Suppressor macrophage (primary cell): ENCODE measurements around the gene GNL1.

ENCODE experiments used
- DNase-seq, 4 experiments: peaks; one replicate each; pipeline ENCODE4 v3.0.0-alpha.2; 2020 to 2022

Gene GNL1

DNA sequence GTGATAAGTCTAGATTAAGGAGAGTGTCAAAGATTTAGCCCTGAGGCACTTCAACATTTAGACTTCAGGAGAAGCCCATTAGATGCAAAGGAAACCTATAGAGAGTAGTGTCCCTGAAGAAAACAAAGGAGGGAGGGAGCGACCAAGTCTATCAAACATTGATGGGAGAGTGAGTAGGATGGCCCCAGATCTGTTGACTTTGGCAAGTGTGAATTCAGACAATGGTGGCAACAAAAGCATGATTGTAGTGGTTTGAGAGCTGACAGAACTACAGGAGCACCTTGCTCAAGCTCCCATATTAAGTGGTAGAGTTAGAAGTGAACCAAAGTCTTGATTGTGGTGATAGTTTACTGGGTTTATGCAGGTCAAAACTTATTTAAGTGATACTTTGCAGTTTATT, 14.0 kb upstream of the GNL1 start:
- DNase-seq, result no peak

DNA sequence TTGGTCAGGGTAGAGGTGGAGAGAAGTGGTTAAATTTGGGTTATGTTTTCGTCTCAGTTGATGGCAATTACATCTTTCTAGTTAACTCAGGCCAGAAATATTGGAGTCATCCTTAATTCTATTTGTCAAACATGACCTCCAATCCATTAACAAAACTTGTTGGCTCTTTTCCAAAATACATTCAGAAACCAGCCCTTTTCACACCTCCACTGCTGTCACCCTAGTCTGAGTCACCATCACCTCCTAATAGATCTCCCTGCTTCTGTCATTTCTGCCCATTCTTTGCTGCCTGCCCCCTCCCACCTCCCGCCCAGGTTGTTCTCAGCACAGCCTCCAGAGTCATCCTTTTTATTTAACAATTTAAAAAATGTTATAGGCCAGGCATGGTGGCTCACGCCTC, 12.0 kb upstream of the GNL1 start:
- no peak for DNase-seq

DNA sequence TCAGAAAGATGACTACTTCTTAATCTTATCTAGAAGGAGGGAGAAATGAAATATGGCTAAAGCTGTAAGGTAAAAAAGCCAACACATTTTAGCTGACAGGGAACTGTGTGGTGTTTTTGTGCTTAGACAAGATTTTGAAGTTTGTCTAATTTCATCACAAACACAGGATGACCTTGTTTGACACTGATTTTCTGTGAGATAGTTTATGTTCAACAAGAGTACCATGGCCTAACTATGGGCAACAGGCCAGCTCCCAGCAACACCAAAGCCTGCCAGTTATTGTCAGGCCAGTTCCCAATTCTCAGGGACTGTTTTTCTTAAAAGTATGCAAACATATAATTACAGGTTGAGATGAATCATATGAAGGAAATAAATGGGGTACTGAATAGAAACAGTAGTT, 9.5 kb upstream of the GNL1 start:
- DNase-seq, result no peak

DNA sequence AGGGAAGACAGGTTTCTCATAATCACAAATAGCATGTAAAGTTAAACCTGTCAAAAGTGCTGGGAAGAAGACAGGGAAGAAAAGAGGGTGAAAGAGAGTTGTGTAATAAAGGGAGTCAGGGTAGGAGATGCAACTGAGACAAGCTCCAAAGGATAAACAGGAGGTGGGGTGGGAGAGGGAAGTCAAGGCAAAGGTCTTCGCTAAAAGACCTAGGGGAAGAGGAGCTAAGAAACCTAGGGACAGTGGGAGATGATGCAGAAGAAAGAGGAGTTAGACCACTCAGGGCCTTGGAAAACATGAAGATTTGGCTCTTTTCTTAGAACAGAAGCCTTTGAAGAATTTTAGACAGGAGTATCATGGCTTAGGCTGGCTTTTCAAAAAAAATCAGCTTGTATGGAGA, 7.8 kb upstream of the GNL1 start:
- DNase-seq, result no peak

DNA sequence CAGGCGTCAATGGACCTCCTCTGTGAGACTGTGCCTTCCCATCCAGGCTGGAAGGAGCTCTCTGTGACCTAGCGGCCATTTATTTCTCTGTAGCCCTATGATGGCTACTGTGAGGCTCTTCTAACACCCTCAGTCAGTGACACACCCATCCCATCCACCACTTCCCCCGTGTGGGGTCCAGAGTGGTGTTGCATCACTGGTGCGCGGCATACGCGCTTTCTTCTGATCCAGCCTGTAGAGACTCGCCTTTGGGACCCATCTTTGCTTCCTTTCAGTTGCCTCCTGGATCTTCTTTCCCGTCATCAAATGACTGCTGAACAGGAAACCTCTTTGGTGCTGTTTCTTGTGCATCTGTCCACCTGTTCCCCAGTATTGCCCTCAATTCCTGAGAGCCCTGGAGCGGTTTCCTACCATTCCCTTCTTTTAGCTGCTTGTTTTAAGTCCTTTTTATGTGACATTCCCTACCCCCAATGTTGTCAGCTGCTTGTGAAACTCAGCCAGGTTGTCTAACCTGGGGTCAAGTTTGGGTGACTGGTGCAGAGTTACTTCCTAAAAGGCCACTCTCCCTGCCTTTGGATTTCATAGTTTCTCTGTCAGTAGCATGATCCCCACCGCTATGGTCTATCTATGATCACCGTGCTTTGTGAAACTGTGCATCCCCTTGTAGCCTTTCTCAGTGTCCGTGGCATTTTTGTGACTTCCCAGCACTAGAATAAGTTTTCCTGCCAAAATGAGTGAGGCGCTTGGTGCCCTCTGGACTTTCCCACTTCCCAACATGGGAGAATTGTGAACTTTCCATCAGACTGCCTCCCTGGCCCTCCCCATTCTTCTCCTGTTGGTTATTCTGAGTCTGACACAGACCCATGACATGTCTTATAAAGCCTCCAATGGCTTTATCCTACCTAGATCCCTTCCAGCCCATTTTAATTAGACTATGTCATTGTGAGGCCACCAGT, 6.5 kb upstream of the GNL1 start:
- no peak for DNase-seq

DNA sequence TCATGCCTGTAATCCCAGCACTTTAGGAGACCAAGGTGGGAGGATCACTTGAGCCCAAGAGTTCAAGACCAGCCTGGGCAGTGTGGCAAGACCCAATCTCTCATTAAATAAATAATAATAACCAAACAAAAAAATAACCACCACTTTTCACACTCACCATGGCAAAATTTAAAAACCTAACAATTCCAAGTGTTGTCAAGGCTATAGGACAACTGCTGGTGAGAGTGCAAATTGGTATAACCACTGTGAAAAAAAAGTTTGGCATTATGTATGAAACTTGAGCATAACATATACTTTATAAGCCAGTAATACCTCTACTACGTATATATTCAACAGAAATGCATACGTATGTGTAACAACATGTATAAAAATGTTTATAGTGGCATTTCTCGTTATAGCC, 4.6 kb upstream of the GNL1 start:
- DNase-seq, result no peak

DNA sequence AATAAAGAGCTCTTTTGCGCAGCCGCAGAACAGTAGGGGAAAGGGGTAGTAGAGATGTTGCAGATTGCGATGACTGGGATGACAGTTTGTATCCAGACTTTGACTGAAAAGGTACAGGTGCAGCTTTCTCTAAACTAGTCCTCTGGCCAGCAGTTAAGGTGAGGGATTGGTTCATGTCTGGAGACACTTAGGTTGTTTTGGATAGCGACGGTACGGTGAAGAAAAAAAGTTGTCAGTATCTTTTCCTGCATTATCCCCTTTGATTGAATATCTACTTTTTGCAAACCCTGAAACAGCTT, 1.3 kb upstream of the GNL1 start:
- peak in 3 of 4 experiments; percentile 63 to 82 (median 80) for DNase-seq

DNA sequence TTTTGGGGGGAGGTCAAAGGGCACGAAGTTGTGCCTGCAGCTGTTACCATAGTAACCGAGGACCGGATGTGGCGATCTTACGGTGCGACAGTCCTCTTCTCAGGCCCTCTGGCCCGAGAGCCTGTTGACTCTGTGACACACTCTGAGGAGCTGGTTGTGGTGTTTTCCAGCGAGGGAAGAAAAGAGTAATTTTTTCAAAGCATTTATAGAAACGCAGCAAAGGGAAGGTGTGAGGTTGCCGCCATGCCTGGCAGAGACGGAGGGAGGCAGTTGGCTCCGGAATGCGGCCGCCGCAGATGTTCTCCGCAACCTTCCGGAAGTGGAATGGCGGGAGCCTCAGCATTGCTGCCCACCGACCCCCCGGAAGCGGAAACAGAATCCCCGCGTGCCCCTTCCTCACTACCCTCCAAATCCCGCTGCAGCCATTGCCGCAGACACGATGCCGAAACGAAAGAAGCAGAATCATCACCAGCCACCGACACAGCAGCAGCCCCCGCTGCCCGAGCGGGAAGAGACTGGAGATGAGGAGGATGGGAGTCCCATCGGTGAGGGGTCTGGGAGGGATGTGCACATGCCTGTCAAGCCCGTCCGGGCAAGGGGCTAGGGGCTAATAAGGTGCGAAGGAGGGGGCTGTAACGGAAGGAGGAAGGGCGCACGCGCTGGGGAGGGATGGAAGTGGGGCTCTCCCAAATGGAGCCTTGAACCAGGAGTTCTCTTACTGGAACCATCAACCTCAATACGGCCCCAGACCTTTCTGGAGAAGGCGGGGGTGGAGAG, 805 bp upstream of the GNL1 start, which contains the start of gene PRR3:
Gene PRR3 (plus strand): TSS at position 390 of the 777 bp plus-strand sequence. CDS start 50 bp downstream, at position 440.
- peak; percentile 91 to 98 (median 96) for DNase-seq

DNA sequence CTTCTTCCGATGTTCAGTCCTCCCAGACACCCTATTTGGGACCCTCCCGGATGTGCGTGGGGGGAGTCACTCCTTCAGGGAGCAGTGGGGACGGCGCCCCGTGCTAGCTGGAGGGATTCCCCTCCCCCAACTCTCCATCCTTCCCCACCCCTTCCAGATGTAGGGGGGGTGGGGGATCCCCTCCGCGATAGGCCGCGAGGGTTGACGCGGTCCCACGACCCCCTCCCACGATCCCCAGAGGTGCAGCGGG, 548 bp downstream of the GNL1 start:
- no peak for DNase-seq

DNA sequence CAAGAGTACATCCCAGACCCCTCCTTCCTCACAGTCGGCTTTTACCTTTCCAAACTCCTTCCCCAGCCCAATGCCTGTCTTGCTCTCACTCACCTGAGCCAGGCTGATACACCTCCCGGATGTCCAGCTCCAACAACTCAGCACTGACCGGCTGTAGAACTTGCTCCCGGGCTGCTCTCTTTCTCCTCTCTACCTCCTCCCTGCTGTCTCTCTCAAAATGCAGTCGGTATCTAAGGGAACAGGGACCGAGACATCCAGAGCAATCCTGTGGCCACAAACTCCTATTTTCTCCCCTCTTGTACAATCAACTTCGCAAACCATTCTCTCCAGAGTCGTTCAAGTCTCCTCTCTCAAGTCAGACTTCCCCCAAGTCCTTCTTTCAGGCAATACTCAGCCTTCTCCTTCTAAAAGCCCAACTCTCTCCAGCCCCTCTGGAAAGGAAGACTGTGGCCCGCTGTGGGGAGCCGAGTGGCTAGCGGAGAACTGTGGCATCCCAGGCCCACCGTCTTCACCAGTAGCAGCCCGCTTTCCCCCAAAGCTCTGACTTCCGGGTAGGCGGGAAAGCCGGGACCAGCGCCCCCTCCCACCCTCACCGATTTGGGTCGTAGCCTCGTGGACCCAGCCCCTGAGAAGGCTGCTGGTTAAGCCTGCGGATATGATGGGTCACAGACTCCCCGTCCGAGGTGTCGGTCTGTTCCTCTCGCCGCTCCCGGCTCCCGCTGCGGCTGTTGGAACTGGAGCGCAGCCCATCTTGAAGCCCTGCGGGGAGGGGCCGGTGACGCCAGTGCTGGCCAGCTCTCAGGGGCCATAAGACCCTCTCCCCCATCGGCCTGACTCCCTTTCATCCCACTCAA, 1.1 kb downstream of the GNL1 start:
- peak; percentile 9 to 52 (median 32) for DNase-seq

DNA sequence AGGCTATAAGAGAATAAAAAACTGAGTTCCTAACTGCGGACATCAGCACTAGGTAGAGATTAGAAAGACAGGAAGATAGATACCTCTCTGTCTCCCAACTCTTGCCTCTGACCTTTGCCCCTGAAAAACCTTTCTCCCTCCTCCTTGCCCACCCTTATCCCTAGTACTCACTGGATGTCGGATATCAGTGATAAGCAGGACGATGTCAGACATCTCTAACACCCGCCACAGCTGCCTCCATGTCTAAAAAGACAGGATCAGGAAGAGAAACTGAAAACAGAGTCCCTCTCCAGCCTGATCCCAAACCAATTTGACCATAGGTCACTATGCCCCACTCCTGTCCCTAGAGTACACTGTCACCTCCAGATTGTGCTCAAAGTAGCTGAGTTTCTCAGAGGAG, 1.9 kb downstream of the GNL1 start:
- DNase-seq, result no peak

DNA sequence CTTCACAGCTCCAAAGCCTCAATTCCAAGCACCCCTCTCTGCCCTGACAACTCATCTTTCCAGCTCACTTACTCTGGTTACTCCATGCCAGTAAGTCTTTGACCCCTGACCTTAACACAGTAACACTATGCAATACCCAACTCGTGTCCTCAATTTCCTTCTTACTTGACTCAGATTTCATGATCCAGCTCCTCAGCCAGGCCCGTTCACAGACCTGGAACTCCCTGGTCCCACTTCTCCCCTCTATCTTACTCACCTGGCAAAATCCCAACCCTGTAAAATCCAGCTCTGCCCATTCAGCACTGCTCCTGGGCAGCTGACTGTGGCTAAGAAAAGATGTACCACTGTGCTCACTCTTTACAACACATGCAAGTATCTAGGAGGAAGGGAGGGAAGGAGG, 7.9 kb downstream of the GNL1 start:
- no peak for DNase-seq

DNA sequence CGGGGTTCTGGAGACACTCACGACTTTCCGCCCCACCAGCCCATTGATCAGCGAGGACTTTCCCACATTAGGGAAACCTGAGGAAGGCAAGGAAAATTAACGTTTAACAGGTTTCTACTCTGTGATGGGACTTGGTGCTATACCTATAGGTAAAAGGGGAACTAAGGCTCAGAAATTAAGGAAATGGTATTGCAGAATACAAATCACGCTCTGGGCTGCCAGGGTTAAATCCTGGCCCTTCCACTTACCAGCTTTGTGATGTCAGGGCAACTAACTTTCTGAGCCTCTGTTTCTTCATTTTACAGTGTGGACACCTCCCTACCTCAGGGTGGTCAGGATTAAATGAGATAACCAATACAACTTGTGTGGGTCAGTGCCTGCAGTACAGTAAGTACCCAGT, 8.8 kb downstream of the GNL1 start:
- DNase-seq, result peak in 3 of 4 experiments; percentile 10 to 31 (median 23)

DNA sequence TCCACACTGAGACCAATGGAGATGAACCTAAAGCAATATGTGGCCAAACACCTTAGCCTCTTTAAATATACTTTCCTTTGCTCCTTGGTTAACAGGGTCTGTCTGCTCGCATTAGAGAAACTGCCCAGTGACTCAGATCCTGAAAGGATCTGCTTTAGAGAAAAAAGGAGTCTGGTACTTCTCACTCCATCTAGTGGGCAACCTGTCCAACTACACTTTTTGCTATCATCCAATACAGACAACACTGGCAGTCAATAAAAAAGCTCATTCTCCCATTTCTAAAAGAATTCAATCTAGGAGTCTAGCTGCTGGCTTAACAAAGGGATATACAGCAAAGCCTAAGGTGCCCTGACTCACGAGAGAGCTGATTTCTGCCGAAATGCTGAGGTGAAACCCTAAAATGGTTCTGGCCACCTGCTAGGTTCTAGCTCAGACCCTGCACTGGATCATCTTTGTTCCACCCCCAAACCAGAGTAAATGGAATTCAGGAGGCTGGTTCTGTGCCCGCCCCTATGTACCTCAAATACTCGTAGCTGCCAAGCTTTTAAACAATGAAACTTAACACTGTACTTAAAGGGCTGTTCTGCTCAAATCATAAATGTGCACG, 11.5 kb downstream of the GNL1 start:
- DNase-seq, result peak; percentile 35 to 80 (median 68)

DNA sequence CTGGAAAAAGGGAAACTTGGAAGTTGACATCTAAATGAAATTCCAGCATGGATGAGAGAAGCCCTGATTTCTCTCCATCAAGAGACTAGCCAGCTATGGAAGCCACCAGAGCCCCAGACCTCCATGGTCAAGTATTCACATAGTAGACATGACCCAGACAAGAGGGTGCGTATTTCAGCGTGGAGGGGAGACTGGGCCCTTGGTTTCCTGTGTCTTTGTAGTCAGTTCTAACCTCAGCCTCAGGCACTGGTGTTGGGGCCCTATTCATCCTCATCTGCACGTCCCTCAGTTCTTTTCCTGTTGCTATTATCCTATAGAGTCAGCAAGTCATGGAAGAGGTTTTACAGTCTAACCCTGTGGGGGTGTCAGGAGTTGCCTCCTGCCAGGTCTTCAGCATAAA, 12.5 kb downstream of the GNL1 start:
- DNase-seq, result no peak

DNA sequence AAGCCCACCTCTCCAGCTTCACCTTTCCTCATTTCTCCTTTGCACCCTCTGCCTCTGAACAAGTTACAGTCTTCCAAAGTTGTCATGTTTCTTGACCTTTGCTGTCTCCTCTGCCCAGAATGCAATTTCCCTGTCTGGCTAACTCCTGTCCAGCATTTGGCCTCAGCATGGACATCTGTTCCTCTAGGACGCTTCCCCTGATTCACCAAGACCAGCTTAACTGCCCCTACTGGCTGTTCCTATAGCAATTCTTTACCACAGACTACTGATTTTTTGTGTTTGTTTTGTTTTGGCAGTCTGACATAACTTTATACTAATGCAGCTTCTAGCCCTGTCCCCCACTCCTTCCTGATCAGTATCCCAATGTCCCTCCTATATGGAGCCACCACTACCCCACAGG, 13.4 kb downstream of the GNL1 start:
- DNase-seq, result no peak

DNA sequence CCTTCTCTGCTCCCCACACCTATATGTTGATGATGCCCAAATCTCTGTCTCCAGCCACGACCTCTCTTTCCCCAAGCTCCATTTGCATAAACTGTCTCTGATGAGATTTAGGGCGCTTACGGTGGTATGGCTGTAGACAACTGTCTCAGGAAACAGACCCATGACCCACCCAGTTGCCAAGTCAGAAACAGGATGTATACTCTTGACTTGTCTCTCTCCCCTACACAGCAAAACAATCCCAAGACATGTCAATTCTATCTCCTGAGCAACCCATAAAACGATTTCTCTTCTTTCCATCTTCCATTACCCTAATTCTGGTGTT, 13.9 kb downstream of the GNL1 start:
- no peak for DNase-seq

DNA sequence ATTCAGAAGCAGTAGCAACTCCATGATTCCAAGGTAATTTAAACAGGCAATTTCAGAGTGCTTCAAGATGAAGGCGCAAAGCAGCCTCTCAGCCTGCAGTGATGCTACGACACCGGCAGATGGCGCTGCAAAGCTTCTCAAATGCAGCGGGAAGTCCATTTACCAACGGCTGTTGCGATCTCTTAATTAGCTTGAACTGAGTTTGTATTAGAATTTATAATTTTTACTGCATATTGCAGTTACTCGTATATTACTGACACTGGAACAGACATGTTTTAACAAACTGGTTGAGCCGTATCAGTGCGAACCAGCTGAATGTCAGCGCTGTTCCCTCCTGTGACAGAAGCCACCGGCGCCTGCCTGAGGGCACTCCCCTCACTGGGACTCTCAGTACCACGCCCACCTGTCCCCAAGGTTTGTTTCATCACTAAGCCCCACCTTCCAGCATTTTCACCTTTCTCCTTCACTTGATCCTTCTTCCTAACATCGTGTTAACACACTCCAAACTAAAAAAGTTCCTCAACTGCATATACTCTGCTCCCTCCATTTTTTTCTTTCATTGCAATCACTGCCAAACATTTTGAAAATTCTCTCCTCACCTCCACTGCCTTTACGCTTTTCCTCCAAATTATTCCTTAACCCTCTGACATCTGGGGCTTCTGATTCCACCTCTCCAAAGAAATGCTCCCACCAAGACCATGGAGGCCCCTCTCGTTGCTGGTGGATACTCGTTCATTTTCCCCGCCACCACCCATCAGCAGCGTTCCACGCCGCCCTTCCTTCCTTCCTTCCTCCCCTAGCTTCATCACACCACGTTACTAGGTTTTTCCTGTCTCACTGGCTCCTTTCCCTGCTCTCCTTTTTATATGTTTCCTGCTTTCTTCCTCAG, 14.5 kb downstream of the GNL1 start:
- DNase-seq, result peak; percentile 89 to 91 (median 90)

DNA sequence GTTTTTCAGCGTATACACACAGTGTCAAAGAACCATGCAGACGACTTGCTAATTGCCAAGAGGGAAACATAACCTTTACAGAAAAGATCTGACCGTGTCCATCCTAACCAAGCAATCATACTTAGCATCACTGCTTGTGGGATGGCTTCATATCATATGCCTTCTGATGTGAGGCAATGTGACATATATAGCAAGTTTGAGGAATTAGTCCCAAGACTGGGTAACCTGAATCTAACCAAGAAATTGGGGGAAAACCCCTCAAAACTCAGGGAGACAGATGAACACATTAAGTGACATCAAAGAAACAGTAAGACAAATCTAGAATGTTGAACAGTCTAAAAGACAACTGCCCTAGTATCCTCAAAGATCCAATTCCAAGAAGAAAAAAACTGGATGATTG, 18.4 kb downstream of the GNL1 start:
- peak in 1 of 4 experiments; percentile 32 for DNase-seq

DNA sequence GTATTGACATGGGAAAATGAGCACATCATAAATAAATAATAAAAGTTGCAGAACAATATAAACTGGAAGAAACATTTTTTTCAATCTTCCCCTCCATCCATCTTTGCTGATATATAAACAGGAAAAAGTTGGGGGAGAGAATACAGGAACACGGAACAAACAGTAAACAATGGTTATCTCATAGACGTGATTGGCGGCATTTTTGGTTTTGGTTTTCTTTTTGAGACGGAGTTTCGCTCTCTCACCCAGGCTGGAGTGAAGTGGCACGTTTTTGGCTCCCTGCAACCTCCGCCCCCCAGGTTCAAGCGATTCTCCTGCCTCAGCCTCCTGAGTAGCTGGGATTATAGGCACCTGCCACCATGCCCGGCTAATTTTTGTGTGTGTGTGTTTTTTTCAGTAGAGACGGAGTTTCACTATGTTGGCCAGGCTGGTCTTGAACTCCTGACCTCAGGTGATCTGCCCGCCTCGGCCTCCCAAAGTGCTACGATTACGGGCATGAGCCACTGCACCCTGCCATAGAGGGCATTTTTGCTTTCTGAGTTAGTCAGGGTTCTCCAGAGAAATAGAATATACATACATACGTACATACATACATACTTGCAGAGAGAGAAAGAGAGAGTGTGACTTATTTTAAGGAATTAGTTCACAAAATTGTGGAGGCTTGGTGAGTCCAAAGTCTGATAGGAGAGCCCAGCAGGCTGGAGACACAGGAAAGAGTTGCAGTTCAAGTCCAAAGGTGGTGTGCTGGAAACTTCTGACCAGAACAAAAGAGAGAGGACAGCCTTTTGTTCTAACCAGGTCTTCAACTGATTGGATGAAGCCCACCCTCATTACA, 22.6 kb downstream of the GNL1 start:
- DNase-seq, result no peak

DNA sequence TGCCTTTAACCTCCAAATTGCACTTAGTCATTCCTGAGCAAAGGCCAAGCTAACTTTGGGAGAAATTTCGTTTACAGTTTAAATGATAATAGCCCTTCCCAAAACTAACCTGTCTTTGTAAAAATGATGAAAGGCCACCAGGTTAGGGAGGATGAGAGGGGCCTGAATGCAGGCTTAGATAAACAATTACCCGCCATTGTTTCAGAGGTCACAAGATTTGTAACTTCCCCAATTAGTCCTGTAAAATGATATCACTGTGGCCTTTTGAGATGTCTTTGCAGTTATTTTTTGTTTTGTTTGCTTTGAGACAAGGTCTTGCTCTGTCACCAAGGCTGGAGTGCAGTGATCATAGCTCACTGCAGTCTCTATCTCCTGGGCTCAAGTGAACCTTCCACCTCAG, 26.3 kb downstream of the GNL1 start:
- peak; percentile 50 to 86 (median 66) for DNase-seq
